Heart left ventricle (tissue), 13 donors: ENCODE data around the gene MACROD1.
"Not testable (repeated sequence)": the region's sequence is repeated elsewhere in the genome, so short reads cannot be mapped to it uniquely, and the experiment has no call there.

ENCODE experiments used
- POLR2A ChIP-seq, 2 donors: fragments of 450-650 bp; IDR thresholded peaks; one replicate each; pipeline ENCODE4 v1.6.1; 2017; ENCODE audit warnings: antibody characterized with exemption in 2 of 2, mild to moderate bottlenecking in 2 of 2, moderate library complexity in 2 of 2
- TF ChIP-seq, protein P1 (sequence below), 12 donors: fragments of 200-600 bp; sonication (generic) in 4 of 12; IDR thresholded peaks; one replicate each; pipeline versions ENCODE4 v1.5.0 to v1.8.0; 2018 to 2022; ENCODE audit warnings: antibody characterized with exemption in 12 of 12, mild to moderate bottlenecking in 5 of 12
- donor health status: ischemic (EF 13 %, LVEDD 7.1; RV severe dilation, severe dysfunction).
- donor health status: DM: no; HTN: yes; CAD: no.
- donor health status: DM: no; HTN: no; CAD: no.
- donor health status: ischemic (EF 25% LVEDD 6.9; RV normal size, moderate dysfunction).
- donor health status: ischemic (EF 25% LVEDD 5.7; RV mildly dilated, moderate dysfunction).
- donor health status: ischemic (EF 35%, LVEDD 5.7; RV mildly dilated, moderate dysfunction).
- donor health status: nonischemic (EF 11% LVEDD 7.7; RV severe dilation, severe dysfunction).
- donor health status: DM: yes; HTN: yes; CAD: no.
- donor health status: PGD.
- donor health status: ischemic (EF 29% LVEDD 5.4; RV normal size, mild dysfunction).
- donor health status: nonischemic (EF 23%, LVEDD 6.1; RV moderate dilation, normal function).

DNA sequence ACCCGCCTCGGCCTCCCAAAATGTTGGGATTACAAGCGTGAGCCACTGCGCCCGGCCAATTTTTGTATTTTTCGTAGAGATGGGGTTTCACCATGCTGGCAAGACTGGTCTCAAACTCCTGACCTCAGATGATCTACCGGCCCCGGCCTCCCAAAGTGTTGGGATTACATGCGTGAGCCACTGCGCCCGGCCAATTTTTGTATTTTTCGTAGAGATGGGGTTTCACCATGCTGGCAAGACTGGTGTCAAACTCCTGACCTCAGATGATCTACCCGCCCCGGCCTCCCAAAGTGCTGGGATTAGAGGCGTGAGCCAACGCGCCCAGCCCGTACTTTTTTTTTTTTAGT lies 192.0 kb downstream of the MACROD1 start:
- TF ChIP-seq, protein P1, sequence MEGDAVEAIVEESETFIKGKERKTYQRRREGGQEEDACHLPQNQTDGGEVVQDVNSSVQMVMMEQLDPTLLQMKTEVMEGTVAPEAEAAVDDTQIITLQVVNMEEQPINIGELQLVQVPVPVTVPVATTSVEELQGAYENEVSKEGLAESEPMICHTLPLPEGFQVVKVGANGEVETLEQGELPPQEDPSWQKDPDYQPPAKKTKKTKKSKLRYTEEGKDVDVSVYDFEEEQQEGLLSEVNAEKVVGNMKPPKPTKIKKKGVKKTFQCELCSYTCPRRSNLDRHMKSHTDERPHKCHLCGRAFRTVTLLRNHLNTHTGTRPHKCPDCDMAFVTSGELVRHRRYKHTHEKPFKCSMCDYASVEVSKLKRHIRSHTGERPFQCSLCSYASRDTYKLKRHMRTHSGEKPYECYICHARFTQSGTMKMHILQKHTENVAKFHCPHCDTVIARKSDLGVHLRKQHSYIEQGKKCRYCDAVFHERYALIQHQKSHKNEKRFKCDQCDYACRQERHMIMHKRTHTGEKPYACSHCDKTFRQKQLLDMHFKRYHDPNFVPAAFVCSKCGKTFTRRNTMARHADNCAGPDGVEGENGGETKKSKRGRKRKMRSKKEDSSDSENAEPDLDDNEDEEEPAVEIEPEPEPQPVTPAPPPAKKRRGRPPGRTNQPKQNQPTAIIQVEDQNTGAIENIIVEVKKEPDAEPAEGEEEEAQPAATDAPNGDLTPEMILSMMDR (IDR thresholded peaks at IDR 0.05) = not testable (repeated sequence)
- not testable (repeated sequence) for TF ChIP-seq POLR2A (IDR thresholded peaks at IDR 0.05)
